ENCODE data around the gene TMCO6.
"Not testable (repeated sequence)": the region's sequence is repeated elsewhere in the genome, so short reads cannot be mapped to it uniquely, and the experiment has no call there.

Gene TMCO6

DNA sequence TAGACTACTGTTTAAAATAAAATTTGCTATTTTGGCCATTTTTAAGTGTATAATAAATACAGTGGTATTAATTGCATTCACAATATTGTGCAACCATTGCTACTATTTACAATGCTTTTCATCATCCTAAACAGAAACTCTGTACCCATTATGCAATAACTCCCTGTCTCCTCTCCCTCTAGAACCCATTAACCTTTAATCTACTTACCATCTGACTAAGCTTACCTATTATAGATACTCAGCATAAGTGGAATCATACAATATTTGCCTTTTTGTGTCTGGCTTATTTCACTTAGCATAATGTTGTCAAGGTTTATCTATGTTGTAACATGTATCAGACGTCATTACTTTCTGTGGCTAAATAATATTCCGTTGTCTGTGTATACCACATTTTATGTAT lies 32.2 kb upstream of the TMCO6 start:
- CTCF ChIA-PET, result no interaction called here
- TF ChIP-seq, protein P1, sequence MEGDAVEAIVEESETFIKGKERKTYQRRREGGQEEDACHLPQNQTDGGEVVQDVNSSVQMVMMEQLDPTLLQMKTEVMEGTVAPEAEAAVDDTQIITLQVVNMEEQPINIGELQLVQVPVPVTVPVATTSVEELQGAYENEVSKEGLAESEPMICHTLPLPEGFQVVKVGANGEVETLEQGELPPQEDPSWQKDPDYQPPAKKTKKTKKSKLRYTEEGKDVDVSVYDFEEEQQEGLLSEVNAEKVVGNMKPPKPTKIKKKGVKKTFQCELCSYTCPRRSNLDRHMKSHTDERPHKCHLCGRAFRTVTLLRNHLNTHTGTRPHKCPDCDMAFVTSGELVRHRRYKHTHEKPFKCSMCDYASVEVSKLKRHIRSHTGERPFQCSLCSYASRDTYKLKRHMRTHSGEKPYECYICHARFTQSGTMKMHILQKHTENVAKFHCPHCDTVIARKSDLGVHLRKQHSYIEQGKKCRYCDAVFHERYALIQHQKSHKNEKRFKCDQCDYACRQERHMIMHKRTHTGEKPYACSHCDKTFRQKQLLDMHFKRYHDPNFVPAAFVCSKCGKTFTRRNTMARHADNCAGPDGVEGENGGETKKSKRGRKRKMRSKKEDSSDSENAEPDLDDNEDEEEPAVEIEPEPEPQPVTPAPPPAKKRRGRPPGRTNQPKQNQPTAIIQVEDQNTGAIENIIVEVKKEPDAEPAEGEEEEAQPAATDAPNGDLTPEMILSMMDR (IDR thresholded peaks at IDR 0.05; ENCODE audit: control extremely low read depth, extremely low read depth, low read depth, missing control alignments), result no peak
- DNase-seq (ENCODE audit: extremely low spot score), result no peak
- POLR2A ChIA-PET, result no interaction called here

DNA sequence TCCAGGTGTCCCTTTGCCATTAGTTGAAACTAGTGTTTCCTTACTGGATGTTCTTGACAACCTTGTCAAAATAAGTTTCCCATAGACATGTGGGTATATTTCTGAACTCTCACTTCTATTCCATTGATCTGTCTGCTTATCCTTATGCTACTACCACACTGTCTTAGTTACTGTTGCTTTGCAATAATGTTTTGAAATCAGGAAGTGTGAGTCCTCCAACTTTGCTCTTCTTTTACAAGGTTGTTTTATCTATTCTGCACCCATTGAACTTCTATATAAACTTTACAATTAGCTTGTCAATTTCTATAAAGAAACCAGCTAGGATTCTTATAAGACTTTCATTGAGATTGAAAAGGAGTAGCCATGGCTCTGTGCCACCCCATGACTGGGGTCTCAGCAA lies 30.5 kb upstream of the TMCO6 start:
- TF ChIP-seq, protein P1 (IDR thresholded peaks at IDR 0.05; ENCODE audit: control extremely low read depth, extremely low read depth, low read depth, missing control alignments), result no peak
- ChIA-PET POLR2A (no interaction called here), CTCF (interaction anchor here (1.9 kb wide), 1 partner anchor 12 kb away, joined by 5 read pairs; no protein-coding TSS in a partner anchor)
- DNase-seq (ENCODE audit: extremely low spot score), result no peak

DNA sequence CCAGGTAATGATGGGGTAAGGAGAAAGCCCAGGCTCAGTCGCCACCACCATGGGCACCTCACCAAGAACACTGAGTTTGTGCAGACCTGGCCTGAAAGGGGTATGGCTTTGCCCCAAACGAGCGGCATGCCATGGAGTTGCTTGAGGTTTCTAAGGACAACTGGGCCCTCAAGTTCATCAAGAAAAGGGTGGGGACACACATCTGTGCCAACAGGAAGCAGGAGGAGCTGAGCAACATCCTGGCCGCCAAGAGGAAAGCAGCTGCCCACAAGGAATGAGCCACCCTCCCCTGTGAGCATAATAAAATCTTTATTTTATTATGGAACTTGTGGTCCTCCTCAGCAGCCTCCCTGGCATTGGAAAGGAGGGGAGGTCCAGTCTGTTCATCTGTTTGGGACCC lies 30.1 kb upstream of the TMCO6 start:
- ChIA-PET CTCF (interaction anchor here (1.9 kb wide), 1 partner anchor 13 kb away, joined by 5 read pairs; no protein-coding TSS in a partner anchor), POLR2A (no interaction called here)
- TF ChIP-seq, protein P1 (IDR thresholded peaks at IDR 0.05; ENCODE audit: control extremely low read depth, extremely low read depth, low read depth, missing control alignments), result no peak
- no peak for DNase-seq (ENCODE audit: extremely low spot score)

DNA sequence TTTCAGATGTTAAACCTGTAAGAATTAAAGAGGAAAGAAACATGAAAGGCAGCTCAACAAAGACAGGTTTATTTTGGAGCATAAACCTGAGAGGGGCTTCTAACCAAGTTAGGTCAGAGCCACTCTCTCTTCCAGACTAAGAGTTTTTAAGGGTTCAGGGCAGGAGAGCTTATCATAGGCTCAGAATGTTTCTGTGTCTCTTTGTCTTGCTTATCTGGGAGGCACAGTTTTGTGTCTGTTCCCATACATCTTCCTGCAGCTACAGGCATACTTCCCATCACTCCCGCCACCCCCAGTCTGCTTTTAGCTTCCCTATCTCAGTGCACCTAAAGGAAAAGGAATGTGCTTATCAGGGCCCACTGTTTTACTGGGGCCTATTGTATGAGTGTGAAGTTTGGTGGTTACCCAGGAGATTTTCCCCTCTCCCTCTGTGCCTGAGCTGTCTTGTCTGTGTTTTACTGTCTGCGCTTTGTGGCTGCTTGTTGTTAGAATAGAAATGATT lies 28.2 kb upstream of the TMCO6 start:
- TF ChIP-seq, protein P1 (IDR thresholded peaks at IDR 0.05; ENCODE audit: control extremely low read depth, extremely low read depth, low read depth, missing control alignments), result no peak
- ChIA-PET CTCF (interaction anchor here (0.8 to 1.3 kb wide), 3 partner anchors 9 to 76 kb away, joined by 3 to 4 read pairs (median 3); no protein-coding TSS in a partner anchor), POLR2A (no interaction called here)
- no peak for DNase-seq (ENCODE audit: extremely low spot score)

- ChIA-PET CTCF (interaction anchor here (0.8 to 1.3 kb wide), 2 partner anchors 33 to 250 kb away, joined by 4 read pairs; no protein-coding TSS in a partner anchor), POLR2A (no interaction called here)
- TF ChIP-seq, protein P1 (IDR thresholded peaks at IDR 0.05; ENCODE audit: control extremely low read depth, extremely low read depth, low read depth, missing control alignments), result no peak
- DNase-seq (ENCODE audit: extremely low spot score), result no peak
Measured at GRCh38 chr5:140622301-140622700, 16.9 kb upstream of the TMCO6 start.

DNA sequence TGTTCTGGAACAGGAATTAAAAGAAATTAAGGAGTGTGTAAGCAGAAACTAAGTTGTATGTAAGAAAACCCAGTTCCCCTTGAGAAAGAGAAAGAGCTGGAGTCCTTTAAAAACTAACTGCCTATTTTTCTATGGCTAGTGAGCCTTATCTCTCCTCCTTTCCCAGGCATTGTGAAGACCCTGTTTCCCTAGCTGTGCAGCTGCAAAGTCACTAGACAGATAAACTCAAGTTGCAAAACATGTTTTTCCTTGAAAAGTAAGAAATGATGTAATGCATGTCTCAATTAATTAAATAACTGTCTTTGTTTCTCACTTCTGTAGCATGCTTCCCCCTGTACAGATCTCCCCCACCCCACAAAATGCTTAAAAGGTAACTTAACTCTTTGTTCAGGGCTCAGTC lies 16.2 kb upstream of the TMCO6 start:
- POLR2A ChIA-PET; DNase-seq (ENCODE audit: extremely low spot score): not testable (repeated sequence)
- CTCF ChIA-PET, result interaction anchor here (1.3 to 1.4 kb wide), 2 partner anchors 11 to 271 kb away, joined by 3 read pairs; no protein-coding TSS in a partner anchor

- CTCF ChIA-PET, result interaction anchor here (0.7 to 1.4 kb wide), 2 partner anchors 10 to 12 kb away, joined by 3 to 5 read pairs; no protein-coding TSS in a partner anchor
- POLR2A ChIA-PET; DNase-seq (ENCODE audit: extremely low spot score): not testable (repeated sequence)
Measured at GRCh38 chr5:140624886-140625285, 14.4 kb upstream of the TMCO6 start.

DNA sequence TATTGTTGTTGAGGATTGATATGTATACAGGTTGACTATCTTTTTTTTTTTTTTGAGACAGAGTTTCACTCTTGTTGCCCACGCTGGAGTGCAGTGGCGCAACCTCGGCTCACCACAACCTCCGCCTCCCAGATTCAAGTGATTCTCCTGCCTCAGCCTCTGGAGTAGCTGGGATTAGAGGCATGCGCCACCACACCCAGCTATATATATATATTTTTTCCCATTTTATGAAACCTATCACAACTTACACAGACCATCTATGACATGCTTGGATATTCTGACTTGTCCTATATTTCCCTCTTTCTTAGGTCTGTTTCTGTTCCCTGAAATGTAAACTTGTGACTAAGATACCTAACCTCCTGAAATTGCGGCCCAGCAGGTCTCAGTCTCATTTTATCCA lies 11.3 kb upstream of the TMCO6 start:
- ChIA-PET POLR2A (no interaction called here), CTCF (interaction anchor here (1.1 kb wide), 1 partner anchor 9 kb away, joined by 3 read pairs; no protein-coding TSS in a partner anchor)
- TF ChIP-seq, protein P1 (IDR thresholded peaks at IDR 0.05; ENCODE audit: control extremely low read depth, extremely low read depth, low read depth, missing control alignments), result no peak
- no peak for DNase-seq (ENCODE audit: extremely low spot score)

Data from GM10248 (cell line).